Suprapubic skin (tissue), 4 donors: ENCODE results near the gene PDHX. TPM values are rescaled to one million over a fixed set of nuclear protein-coding genes. Genes with fewer than 3 reads are reported as not detected.

Experiments used
- DNase-seq, 2 donors: peaks; one replicate each; pipeline ENCODE4 v3.0.0-alpha.2; 2019; ENCODE audit warnings: low spot score in 2 of 2
- H3K27ac ChIP-seq: fragments of 200-600 bp; sonication (generic); one replicate; pipeline ENCODE4 v1.5.1; 2019
- H3K27me3 ChIP-seq: fragments of 200-600 bp; sonication (generic); one replicate; pipeline ENCODE4 v1.5.1; 2019
- H3K36me3 ChIP-seq: fragments of 200-600 bp; sonication (generic); one replicate; pipeline ENCODE4 v1.5.1; 2019
- H3K4me1 ChIP-seq: fragments of 200-600 bp; sonication (generic); one replicate; pipeline ENCODE4 v1.5.1; 2019
- H3K4me3 ChIP-seq: fragments of 200-600 bp; sonication (generic); one replicate; pipeline ENCODE4 v1.5.1; 2019; ENCODE audit warnings: mild to moderate bottlenecking
- H3K9me3 ChIP-seq: fragments of 200-600 bp; sonication (generic); one replicate; pipeline ENCODE4 v1.5.1; 2019
- EP300 ChIP-seq: sonication (generic); formaldehyde crosslinking; IDR thresholded peaks from one replicate; pipeline ENCODE4 v1.6.1; 2017; ENCODE audit warnings: antibody characterized with exemption
- POLR2A ChIP-seq, 2 donors: fragments of 450-650 bp; IDR thresholded peaks; one replicate each; pipeline ENCODE4 v1.6.1; 2017; ENCODE audit warnings: antibody characterized with exemption in 2 of 2, mild to moderate bottlenecking in 2 of 2, moderate library complexity in 2 of 2
- POLR2AphosphoS5 ChIP-seq, 3 donors: sonication (generic); formaldehyde crosslinking; IDR thresholded peaks; one replicate each; pipeline ENCODE4 v1.6.1; 2017; ENCODE audit warnings: antibody characterized with exemption in 3 of 3
- WGBS: methylation state at CpG from one replicate; pipeline ENCODE4 v1.1.5; 2018; 5-methylcytosine and 5-hydroxymethylcytosine counted together
- total RNA-seq, 4 donors: library from RNA; depleted of rRNA; stranded (reverse); fragments of >200 nt; gene quantifications; one replicate each; pipeline ENCODE4 v1.1.0, GENCODE V29; 2016
- TF ChIP-seq, protein P1 (sequence below), 2 donors: fragments of 200-600 bp in 1 of 2; fragments of 450-650 bp in 1 of 2; sonication (generic) in 1 of 2; IDR thresholded peaks; one replicate each; pipeline ENCODE4 v1.5.1; 2016 to 2019; ENCODE audit warnings: antibody characterized with exemption in 2 of 2, mild to moderate bottlenecking in 1 of 2, moderate library complexity in 1 of 2

Gene PDHX
- total RNA-seq, 4 donors from 2014 or later, result 19.7 to 37.7 (median 23.8) TPM

DNA sequence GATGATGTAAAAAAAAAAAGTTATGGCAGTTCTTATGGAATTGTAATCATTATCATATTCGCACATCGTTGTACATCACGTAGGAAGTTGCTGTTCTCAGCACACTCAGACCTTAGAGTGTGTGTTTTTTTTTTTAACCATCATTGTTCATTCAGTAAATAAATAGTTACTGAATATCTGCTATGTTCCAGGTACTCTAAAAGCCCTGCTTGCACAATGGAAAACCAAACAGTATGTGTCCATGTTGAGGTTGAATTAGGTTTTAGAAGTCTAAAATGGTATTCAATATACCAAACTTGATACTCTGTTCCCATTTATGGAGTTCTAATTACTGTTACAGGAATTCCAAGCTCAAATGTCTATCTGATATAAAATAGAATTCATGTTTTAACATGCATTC is 41.2 kb downstream of the PDHX start:
- Histone ChIP-seq H3K4me3 (no peak overlapping the region), H3K9me3 (no peaks in the 10 kb centered on the region), H3K4me1 (no peaks in the 10 kb centered on the region), H3K27ac (no peak overlapping the region), H3K27me3 (no peaks in the 10 kb centered on the region), H3K36me3 (no peaks in the 10 kb centered on the region)
- DNase-seq, result no peak
- TF ChIP-seq EP300, result no peak
- 87% methylated on average over 3 of the region's 3 CpGs for whole genome bisulfite sequencing

DNA sequence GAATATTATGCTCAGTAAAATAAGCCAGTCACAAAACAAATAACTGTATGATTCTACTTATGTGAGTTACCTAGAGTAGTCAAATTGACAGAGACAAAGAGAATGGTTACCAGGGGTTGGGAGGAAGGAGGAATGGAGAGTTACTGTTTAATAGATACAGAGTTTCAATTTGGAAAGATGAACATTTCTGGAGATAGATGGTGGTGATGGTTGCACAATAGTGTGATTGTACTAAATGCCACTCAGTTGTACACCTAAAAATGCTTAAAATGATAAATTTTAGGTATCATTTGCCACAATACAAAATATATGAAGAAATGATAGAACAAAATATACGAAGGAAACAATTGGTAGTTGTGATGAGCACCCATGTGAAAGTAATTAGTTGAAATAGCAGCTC is 43.4 kb downstream of the PDHX start:
- 73% methylated on average over 1 of the region's 1 CpG for WGBS
- peaks cover 4% of the 10 kb centered on the region for H3K36me3 ChIP-seq
- no peak for TF ChIP-seq EP300
- TF ChIP-seq POLR2AphosphoS5 (IDR thresholded peaks at IDR 0.05), result no peak
- TF ChIP-seq, protein P1, sequence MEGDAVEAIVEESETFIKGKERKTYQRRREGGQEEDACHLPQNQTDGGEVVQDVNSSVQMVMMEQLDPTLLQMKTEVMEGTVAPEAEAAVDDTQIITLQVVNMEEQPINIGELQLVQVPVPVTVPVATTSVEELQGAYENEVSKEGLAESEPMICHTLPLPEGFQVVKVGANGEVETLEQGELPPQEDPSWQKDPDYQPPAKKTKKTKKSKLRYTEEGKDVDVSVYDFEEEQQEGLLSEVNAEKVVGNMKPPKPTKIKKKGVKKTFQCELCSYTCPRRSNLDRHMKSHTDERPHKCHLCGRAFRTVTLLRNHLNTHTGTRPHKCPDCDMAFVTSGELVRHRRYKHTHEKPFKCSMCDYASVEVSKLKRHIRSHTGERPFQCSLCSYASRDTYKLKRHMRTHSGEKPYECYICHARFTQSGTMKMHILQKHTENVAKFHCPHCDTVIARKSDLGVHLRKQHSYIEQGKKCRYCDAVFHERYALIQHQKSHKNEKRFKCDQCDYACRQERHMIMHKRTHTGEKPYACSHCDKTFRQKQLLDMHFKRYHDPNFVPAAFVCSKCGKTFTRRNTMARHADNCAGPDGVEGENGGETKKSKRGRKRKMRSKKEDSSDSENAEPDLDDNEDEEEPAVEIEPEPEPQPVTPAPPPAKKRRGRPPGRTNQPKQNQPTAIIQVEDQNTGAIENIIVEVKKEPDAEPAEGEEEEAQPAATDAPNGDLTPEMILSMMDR (IDR thresholded peaks at IDR 0.05), result no peak
- no peak for TF ChIP-seq POLR2A (IDR thresholded peaks at IDR 0.05)
- H3K4me1 ChIP-seq, result no peaks in the 10 kb centered on the region
- no peak overlapping the region for H3K4me3 ChIP-seq
- H3K9me3 ChIP-seq, result no peaks in the 10 kb centered on the region
- no peak overlapping the region for H3K27ac ChIP-seq
- no peaks in the 10 kb centered on the region for H3K27me3 ChIP-seq
- DNase-seq, result no peak

DNA sequence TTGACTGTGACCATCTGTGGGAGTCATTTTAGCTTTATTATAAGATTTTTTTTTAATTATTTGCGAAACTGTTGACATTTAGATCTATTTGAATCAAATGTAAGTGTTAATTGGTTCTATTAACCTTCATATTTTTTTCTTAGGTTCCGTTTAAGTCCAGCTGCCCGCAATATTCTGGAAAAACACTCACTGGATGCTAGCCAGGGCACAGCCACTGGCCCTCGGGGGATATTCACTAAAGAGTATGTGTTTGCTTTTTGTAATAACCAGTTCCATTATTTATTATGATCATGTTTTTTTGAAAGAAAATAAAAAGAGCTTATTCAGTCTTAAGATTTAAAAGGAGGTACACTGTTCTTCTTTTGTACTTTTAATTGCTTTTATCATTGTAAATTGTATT is 43.9 kb downstream of the PDHX start:
- no peak for DNase-seq
- no peak overlapping the region for H3K27ac ChIP-seq
- no peak overlapping the region for H3K4me3 ChIP-seq
- WGBS, result 43% methylated on average over 4 of the region's 4 CpGs
- H3K36me3 ChIP-seq, result peaks cover 7% of the 10 kb centered on the region
- TF ChIP-seq POLR2A (IDR thresholded peaks at IDR 0.05) (no peak), EP300 (no peak), POLR2AphosphoS5 (IDR thresholded peaks at IDR 0.05) (no peak)
- TF ChIP-seq, protein P1 (IDR thresholded peaks at IDR 0.05), result no peak
- no peaks in the 10 kb centered on the region for H3K9me3 ChIP-seq
- H3K4me1 ChIP-seq, result no peaks in the 10 kb centered on the region
- no peaks in the 10 kb centered on the region for H3K27me3 ChIP-seq

DNA sequence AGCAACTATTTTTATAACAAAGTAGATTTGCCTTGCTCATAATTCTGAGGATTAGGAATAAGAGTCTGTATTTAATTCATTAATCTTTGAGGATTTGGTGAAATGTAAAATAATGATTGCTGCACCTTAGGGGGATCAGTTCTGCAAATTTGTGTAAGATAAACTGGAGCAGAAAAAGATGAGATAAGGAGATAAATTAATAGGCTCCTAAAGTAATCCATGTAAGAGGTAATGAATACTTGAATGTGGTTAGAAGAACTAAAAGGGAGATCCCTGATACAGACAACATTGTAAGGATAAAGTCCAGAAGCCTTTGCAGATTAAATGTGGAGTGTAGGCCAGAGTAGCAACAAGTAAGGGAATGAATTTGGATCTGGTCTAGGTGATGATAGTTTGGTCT is 45.6 kb downstream of the PDHX start:
- no peaks in the 10 kb centered on the region for H3K4me1 ChIP-seq
- no peak overlapping the region for H3K27ac ChIP-seq
- no peak for DNase-seq
- H3K9me3 ChIP-seq, result no peaks in the 10 kb centered on the region
- no peak overlapping the region for H3K4me3 ChIP-seq
- no peaks in the 10 kb centered on the region for H3K27me3 ChIP-seq
- TF ChIP-seq, protein P1 (IDR thresholded peaks at IDR 0.05), result no peak
- TF ChIP-seq POLR2AphosphoS5 (IDR thresholded peaks at IDR 0.05), result no peak
- TF ChIP-seq EP300, result no peak
- no peak for TF ChIP-seq POLR2A (IDR thresholded peaks at IDR 0.05)
- H3K36me3 ChIP-seq, result peaks cover 14% of the 10 kb centered on the region

DNA sequence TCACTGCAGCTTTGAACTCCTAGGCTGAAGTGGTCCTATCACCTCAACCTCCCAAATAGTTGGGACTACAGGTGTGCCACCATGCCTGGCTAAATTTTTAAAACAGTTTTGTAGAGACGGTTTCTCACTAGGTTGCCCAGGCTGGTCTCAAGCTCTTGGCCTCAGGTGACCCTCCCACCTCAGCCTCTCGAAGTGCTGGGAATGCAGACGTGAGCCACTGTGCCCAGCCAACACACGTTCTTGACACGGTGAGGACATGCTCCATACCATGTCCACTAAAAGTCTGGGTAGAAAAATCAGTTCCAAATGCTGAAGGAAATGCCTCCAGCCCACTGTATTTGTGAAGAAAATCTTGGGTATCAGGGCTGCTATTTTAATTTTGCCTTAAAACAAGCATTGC is 46.9 kb downstream of the PDHX start:
- H3K27me3 ChIP-seq, result no peaks in the 10 kb centered on the region
- WGBS, result 83% methylated on average over 5 of the region's 5 CpGs
- H3K4me3 ChIP-seq, result no peak overlapping the region
- TF ChIP-seq EP300, result no peak
- TF ChIP-seq, protein P1 (IDR thresholded peaks at IDR 0.05), result no peak
- TF ChIP-seq POLR2A (IDR thresholded peaks at IDR 0.05), result no peak
- H3K27ac ChIP-seq, result no peak overlapping the region
- H3K36me3 ChIP-seq, result peaks cover 23% of the 10 kb centered on the region
- no peaks in the 10 kb centered on the region for H3K9me3 ChIP-seq
- DNase-seq, result no peak
- no peaks in the 10 kb centered on the region for H3K4me1 ChIP-seq

DNA sequence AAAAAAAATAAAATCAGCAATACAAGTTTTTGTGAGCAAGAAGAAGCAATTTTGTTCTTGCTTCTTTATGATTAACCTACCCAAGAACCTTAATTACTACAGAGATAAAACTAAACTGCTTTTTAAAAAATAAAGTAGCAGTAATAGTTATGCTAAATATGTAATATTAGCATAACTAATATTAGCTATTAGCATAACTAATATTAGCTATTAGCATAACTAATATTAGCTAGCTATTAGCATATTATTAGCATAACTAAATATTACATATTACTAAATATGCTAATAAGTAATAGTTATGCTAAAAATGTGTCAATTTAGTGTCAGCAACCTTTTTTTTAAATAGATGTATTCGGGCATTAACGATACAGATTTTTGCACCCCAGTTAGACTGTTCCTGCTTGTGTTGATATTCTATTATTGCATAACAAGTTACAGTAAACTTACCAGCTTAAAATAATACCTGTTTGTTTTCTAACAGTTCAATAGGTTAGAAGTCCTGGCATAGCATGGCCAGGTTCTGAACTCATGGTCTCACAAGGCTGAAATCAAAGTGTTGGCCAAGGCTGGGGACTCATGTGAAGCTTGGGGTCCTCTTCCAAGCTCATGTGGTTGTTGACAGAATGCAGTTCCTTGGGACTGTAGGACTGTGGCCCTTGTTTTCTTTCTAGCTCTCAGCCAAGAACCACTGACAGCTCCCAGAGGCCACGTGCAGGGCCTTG is 48.4 kb downstream of the PDHX start:
- H3K27ac ChIP-seq, result no peak overlapping the region
- DNase-seq, result no peak
- H3K36me3 ChIP-seq, result peaks cover 23% of the 10 kb centered on the region
- no peaks in the 10 kb centered on the region for H3K4me1 ChIP-seq
- no peaks in the 10 kb centered on the region for H3K9me3 ChIP-seq
- H3K27me3 ChIP-seq, result no peaks in the 10 kb centered on the region
- WGBS, result 78% methylated on average over 3 of the region's 3 CpGs
- TF ChIP-seq, protein P1 (IDR thresholded peaks at IDR 0.05), result no peak
- no peak for TF ChIP-seq EP300
- no peak for TF ChIP-seq POLR2AphosphoS5 (IDR thresholded peaks at IDR 0.05)
- no peak for TF ChIP-seq POLR2A (IDR thresholded peaks at IDR 0.05)
- H3K4me3 ChIP-seq, result no peak overlapping the region
